HG03066 (cell line): ENCODE measurements around the gene PODXL2.
"Not testable (repeated sequence)": the region's sequence is repeated elsewhere in the genome, so short reads cannot be mapped to it uniquely, and the experiment has no call there.

ENCODE experiments used
- ATAC-seq: cut with Tn5 transposase; IDR thresholded peaks from one replicate; pipeline ENCODE4 v1.9.1; 2021; ENCODE audit warnings: low read depth; ENCODE audit not compliant: unreplicated experiment

PODXL2 gene

DNA sequence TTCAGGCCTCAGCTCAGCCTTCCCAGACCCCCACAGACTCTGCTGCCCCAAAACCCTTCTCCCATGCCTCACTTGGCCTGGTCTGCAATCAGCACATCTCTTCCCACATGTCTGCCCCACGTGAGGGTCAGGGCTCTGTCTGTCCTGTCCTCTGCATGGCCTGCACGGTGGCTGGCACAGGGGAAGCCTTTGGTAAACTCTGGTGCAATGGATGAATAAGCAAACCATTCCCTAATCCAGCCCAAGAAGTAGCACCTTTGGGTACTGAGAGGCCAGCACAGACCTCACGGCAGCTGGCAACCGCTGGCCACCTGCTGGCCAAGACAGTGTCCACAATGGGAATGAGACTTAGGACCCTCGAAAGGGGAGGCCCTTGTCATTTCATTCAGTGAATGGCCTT lies 71.4 kb downstream of the PODXL2 start:
- ATAC-seq, result no peak

- ATAC-seq, result no peak
Observed at GRCh38 chr3:127701280-127701911, 72.4 kb downstream of the PODXL2 start.

GRCh38 chr3:127702151-127702578 lies 73.2 kb downstream of the PODXL2 start:
- no peak for ATAC-seq

DNA sequence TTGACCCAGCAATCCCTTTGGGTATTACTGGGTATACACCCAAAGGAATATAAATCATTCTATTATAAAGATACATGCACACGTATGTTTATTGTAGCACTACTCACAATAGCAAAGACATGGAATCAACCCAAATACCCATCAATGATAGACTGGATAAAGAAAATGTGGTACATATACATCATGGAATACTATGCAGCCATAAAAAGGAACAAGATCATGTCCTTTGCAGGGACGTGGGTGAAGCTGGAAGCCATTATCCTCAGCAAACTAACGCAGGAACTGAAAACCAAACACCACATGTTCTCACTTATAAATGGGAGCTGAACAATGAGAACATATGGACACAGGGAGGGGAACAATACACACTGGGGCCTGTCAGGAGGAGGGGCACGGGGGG lies 75.9 kb downstream of the PODXL2 start:
- ATAC-seq, result not testable (repeated sequence)

DNA sequence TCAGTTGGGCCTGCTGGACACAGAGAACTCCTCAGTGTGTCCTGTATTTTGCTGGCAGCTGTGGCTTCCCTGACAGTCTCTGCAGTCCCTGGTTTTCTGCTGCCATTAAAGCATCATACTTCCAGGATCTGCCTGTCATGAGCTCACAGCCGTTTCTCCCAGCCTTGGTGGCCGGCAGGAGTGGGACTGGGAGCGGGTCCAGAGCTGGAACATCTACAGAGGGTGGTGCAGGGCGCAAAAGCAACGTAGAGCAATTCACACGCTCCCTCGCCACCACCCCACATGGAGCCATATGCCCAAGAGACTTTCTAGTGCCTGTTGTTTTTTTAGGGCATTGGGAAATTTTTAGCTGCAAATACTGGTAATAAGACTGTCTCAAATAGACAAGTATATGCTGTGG lies 77.3 kb downstream of the PODXL2 start:
- no peak for ATAC-seq

- no peak for ATAC-seq
Observed at GRCh38 chr3:127706785-127707351, 77.9 kb downstream of the PODXL2 start.

GRCh38 chr3:127707851-127708411 lies 78.9 kb downstream of the PODXL2 start:
- ATAC-seq, result no peak

DNA sequence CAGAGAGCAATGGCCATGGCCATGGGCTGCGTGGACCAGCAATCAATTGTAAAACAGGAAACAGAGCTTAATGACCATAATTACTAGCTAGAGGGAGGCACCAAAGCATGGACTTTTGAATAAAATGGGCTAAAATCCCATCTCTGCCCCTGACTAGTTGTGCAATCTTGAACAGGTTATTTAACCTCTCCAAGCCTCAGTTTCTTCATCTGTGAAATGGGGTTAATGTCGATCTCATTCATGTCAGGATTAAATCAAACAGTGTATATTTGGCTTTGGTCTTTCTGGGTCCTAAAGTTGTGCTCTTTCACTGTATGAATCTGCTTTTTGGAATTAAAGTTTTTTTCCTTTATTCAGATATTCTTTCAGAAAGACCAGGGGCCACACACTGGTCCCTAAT lies 79.9 kb downstream of the PODXL2 start:
- ATAC-seq, result no peak

GRCh38 chr3:127709320-127710060 lies 80.5 kb downstream of the PODXL2 start:
- no peak for ATAC-seq

GRCh38 chr3:127710155-127710941 lies 81.4 kb downstream of the PODXL2 start:
- ATAC-seq, result no peak

DNA sequence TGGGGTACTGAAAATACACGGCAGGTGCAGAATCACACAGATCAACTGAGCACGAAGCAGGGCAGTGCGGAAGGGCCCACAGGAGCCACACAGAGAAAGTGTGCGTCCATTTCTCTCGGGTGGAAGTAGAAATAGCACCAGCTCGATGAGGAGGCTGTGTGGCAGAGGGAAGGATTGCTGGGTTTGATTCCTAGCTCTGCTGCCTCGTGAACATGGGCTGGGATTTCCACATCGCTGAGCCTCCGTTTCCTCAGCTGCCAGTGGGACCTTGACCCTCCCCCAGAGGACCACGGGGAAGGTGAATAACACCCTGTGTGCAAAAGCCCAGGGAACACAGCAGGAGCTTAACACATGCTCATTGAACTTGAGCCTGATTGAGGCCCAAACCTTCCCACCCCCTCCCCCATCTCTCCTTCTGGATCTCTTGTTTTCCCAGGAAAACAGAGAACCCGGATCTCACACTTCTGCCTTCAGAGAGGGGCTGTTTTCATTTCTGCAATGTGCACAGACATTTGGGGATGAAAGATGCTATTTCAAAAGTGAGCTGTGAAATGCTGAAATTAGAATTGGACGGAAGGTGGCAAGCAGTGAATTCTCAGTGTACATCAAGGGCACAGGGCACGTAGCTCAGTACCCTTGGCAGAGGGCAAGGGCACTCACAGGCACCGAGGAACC lies 82.2 kb downstream of the PODXL2 start:
- no peak for ATAC-seq

DNA sequence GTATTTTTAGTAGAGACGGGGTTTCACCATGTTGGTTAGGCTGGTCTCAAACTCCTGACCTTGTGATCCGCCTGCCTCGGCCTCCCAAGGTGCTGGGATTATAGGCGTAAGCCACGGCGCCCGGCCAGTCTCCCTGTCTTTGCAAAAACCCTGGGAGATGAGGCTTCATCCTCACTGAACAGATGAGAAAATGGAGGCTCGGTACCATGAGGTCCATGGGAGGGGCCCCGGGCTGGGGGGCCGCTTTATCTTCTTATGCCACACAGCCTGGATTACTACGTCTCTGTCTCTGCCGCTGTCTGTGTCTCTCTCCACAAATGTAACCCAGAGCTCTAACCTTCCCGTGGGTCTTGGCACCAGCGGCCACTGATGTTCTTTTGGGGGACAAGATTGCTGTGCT lies 82.9 kb downstream of the PODXL2 start:
- no peak for ATAC-seq

DNA sequence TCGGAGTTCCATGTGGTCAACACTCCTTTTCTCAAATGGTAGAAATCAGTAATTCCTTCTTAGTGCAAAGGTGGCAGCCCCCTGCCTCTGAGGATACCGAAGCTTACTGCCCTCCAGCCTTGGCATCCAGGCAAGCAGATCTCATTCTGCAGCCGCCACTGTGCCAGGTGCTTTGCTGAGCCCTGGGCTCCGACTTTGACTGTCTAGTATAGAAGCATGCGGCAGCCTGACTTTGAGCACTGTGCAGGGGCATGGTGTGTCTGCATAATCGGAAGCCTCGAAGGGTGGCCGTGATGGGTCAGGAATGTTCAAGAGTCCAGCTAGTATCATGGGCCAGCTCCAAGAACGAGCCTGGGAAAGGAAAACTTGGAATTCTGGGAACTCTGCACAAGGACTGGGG lies 83.5 kb downstream of the PODXL2 start:
- ATAC-seq, result no peak

DNA sequence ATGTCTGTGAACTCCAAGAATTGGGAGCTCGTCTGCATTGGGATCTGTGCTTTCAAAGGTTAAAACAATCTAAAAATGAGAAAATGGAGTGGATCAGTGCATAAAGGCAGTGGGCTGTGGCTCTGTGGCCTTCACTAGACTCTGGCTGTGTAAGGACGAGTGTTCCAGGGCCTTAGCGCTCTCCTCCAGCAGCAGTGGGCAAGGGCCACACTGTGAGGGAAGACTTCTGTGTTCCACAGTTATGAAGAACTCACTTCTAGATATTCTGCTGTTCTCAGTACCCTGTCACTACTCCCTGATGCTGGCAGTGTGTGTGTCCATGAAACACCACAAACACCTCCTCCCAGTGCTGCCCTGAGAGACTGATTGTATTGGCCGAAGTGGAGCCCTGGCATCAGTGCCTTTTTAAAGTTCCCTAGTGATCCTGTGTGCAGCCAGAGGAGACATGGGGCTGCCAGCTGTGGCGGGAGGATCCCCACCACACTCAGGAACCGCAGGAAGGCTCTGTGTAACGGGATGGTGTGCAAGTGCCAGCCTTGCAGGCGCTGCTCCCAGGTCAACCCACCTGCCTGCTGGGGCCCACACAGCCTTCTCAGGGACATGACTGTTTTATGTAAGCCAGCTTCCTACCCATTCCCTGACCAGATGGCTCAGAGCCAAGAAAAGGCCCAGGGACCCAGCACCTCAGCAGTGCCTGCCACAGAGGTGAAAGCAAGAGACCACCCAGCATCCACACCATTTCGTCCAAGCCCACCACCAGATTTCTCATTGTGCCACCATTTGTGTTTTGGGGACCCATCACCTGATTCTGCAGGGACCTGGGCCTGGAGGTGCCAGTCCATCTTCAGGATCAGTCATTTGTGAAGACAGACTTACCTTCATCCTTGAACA lies 84.1 kb downstream of the PODXL2 start:
- ATAC-seq, result no peak

DNA sequence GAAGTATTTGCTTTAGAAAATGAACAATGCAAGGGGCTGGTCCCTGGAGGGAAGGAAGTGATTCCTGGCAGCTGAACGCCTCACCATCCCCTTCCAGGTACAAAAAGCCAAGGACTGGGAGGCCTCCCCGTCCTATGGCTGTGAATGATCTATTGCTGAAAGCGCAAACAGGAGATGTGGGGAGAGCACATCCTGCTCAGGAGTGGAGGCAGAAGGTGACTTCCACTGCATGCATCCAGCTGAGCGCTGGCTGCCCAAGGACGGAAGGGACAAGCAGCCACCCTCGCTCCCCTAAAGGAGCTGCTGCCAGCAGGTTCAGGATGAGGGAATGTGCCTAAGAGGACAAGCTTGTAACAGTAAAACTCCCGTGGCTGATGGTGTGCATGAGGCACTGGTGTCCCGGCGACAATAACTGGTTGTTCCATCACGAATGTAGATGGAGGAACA lies 85.2 kb downstream of the PODXL2 start:
- ATAC-seq, result no peak

DNA sequence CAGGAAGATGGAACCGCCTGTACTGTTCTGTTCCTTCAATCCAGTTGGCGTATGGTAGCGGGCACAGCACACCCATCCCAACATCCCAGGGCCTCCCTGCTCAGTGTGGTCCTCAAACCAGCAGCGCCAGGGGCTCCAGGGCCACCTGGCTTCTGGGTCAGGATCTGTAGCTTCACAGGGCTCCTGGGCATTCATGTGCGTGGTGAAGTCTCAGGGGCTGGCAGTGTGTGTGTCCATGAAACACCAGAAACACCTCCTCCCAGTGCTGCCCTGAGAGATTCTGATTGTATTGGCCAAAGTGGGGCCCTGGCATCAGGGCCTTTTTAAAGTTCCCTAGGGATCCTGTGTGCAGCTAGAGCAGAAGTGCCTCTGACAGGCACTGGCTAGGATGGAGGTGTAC lies 85.9 kb downstream of the PODXL2 start:
- no peak for ATAC-seq

DNA sequence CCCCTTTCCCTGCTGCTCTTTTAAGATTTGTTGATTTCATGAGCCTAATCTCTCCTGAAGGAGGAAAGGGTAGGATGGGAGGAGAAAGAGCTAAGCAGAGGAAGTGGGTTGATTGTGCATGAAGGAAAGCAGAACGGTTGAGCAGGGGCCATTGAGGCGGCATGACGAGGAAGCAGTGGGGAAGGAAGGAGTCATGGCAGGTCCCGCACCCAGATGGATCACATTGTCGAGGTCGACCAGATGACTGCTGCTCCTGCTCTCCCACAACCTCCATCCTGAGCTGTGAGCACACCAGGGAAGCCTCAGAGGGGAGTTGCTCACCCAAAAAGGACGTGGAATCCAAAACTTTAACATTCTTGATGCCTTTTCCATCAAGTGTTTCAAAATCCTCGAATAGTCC lies 86.5 kb downstream of the PODXL2 start:
- ATAC-seq, result no peak

GRCh38 chr3:127716384-127716783 lies 87.4 kb downstream of the PODXL2 start:
- no peak for ATAC-seq
